Measurements from ENCODE around the gene SLC35E4.
"Not testable (repeated sequence)": the region's sequence is repeated elsewhere in the genome, so short reads cannot be mapped to it uniquely, and the experiment has no call there.

The SLC35E4 gene

GRCh38 chr22:30612789-30613188, 22.8 kb upstream of the SLC35E4 start:
- no peak for DNase-seq

DNA sequence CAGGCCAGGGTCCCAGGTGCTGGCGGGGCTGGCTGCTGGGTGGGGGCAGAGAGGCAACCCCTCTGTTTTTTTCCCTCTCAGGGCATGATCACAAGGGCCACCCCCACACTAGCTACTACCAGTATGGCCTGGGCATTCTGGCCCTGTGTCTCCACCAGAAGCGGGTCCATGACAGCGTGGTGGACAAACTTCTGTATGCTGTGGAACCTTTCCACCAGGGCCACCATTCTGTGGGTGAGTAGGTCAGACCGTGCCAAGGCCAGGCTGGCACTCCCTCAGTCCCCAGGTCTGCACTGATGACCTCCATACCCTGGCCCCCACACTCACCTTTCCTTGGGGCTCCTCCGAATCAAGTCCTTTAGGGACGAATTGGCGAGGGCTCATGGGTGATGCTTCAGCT, 21.3 kb upstream of the SLC35E4 start:
- DNase-seq: no peak

DNA sequence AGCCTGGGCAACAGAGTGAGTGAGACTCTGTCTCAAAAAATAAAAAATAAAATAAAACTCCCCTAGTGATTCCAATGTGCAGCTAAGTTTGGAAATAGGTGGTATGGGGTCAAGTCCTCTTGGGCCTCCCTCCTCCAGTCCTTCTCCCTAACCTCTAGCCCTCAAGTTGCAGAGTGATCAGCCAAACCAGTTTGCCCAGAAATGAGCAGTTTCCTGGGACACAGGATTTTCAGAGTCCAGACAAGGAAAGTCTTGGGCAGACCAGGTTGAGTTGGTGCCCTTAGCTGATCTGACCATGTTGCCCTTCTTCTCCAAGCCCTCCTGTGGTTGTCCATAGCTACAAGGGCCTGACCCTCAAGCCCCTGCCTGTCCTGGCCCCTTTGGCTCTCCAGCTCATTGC, 20.7 kb upstream of the SLC35E4 start:
- no peak for DNase-seq

DNA sequence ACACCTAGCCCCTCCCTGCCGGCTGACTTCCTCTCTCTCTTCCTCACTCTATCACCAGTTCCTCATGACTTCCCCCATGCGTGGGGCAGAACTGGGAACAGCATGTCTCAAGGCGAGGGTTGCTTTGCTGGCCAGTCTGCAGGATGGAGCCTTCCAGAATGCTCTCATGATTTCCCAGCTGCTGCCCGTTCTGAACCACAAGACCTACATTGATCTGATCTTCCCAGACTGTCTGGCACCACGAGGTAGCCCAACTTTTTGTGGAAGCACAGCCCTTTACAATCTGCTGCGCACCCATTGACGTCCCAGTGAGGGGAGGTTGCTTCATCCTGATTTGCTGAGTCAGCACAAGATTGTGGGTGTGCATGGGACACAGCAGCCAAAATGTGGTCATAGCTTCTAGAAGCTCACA, 20.0 kb upstream of the SLC35E4 start:
- no peak for DNase-seq

- no peak for DNase-seq
Measured at GRCh38 chr22:30617819-30618218, 17.8 kb upstream of the SLC35E4 start.

DNA sequence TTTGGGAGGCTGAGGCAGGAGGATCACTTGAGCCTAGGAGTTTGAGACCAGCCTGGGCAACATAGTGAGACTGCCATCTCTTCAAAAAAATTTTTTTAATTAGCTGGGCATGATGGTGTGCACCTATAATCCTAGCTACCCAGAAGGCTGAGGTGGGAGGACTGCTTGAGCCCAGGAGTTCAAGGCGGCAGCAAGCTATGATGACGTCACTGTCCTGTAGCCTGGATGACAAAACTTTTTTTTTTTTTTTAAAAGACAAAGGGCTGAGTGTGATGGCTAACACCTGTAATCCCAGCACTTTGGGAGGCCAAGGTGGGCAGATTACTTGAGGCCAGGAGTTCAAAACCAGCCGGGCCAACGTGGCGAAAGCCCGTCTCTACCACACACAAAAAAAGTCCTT, 15.7 kb upstream of the SLC35E4 start:
- DNase-seq: not testable (repeated sequence)

DNA sequence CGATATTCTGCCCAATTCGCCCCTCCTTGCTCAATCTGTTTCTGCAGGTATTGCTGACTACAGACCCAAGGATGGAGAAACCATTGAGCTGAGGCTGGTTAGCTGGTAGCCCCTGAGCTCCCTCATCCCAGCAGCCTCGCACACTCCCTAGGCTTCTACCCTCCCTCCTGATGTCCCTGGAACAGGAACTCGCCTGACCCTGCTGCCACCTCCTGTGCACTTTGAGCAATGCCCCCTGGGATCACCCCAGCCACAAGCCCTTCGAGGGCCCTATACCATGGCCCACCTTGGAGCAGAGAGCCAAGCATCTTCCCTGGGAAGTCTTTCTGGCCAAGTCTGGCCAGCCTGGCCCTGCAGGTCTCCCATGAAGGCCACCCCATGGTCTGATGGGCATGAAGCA, 9.2 kb upstream of the SLC35E4 start:
- no peak for DNase-seq

DNA sequence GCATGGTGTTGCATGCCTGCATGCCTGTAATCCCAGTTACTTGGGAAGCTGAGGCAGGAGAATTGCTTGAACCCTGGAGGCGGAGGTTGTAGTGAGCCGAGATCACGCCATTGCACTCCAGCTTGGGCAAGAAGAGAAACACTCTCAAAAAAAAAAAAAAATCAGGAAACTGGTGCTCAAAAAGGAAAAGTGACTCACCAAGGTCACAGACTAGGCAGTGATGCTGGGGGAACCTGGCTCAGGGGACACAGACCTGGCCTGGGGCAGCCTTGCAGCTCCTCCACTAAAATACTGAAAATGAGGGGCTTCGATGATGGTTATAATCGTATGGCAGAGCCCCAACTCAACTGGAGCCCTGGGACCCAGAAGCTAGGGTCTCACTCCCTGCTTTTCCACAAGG, 8.1 kb upstream of the SLC35E4 start:
- no peak for DNase-seq

DNA sequence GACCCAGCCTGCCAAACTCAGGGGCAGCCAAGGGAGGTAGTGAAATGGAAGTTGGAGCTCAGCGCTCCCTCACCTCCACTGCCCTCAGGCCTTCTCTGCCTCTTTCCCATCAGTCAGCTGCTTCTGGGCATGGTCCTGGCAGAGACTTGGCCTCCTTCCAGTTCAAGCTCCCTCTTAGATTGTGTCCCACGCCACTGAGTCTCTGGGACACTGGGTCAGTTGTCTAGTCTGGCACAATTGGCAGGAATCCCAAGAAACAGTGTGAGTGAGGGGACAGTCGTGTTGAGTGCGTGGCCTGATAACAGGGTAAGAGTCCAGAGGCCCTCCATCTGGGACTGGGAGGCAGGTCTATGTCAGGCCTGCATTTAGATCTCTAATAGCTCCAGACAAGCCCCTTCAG, 7.1 kb upstream of the SLC35E4 start:
- peak; percentile 68 for DNase-seq

DNA sequence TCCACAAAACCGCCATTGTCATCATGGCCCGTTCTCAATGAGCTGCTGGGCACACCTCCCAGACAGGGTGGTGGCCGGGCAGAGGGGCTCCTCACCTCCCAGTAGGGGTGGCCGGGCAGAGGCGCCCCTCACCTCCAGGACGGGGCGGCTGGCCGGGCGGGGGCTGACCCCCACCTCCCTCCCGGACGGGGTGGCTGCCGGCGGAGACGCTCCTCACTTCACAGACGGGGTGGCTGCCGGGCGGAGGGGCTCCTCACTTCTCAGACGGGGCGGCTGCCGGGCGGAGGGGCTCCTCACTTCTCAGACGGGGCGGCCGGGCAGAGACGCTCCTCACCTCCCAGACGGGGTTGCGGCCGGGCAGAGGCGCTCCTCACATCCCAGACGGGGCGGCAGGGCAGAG, 4.1 kb upstream of the SLC35E4 start:
- DNase-seq: not testable (repeated sequence)

GRCh38 chr22:30634471-30635233, 929 bp upstream of the SLC35E4 start:
- peak; percentile 43 for DNase-seq

- DNase-seq: no peak
Measured at GRCh38 chr22:30636226-30637077, 871 bp downstream of the SLC35E4 start.

GRCh38 chr22:30637701-30638114, 2.1 kb downstream of the SLC35E4 start:
- DNase-seq: no peak

DNA sequence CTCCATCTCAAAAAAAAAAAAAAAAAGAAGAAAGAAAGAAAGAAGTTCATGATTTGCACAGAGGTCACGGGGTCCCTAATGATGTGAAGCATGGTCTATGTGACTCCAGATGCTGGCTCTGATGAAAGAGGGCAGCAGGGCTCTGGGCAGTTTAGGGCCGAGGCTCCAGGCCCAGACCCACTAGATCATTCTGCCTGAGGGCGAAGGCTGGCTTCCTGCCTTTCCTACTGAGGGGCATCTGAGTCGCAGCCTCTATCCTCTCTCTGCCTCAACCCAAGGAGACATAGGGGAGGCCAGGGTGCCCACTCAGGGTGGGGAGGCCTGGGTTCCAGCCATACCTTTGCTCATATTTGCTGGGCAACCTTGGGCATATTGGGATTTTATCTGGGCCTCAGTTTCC, 4.8 kb downstream of the SLC35E4 start:
- no peak for DNase-seq

GRCh38 chr22:30640839-30641430, 5.4 kb downstream of the SLC35E4 start:
- no peak for DNase-seq

- no peak for DNase-seq
Measured at GRCh38 chr22:30643055-30643875, 7.7 kb downstream of the SLC35E4 start.

DNA sequence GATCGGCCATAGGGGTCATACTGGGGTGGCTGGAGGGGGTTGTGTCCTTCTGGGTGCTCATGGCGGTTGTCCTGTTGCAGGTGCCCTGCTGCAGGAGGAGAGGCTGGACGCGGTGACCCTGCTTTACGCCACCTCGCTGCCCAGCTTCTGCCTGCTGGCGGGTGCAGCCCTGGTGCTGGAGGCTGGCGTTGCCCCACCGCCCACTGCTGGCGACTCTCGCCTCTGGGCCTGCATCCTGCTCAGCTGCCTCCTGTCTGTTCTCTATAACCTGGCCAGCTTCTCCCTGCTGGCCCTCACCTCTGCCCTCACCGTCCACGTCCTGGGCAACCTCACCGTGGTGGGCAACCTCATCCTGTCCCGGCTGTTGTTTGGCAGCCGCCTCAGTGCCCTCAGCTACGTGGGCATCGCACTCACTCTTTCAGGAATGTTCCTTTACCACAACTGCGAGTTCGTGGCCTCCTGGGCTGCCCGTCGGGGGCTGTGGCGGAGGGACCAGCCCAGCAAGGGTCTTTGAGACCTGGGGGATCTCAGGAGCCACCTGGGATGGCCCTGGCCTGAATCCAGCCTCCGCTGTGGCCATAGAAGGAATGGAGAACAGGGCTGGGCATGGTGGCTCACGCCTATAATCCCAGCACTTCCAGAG, 11.1 kb downstream of the SLC35E4 start:
- DNase-seq: no peak

DNA sequence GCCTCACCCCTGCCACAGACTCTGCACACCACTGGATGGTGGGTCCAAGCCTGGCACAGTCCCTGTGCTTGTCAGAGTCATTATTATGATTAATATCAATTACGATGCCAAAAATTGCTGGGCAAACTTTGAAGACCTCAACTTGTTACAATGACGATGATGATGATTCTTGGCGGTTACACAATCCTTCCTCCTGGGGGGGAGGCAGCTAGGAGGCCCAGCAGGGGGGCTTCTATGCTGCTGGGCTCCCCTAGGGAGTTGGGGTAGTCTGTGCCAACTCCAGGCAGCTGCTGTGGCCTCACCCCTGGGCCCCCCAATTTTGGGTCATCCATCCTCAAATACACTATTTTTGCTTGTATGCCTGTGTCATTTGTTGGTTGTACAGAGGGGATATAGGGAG, 12.0 kb downstream of the SLC35E4 start:
- no peak for DNase-seq

DNA sequence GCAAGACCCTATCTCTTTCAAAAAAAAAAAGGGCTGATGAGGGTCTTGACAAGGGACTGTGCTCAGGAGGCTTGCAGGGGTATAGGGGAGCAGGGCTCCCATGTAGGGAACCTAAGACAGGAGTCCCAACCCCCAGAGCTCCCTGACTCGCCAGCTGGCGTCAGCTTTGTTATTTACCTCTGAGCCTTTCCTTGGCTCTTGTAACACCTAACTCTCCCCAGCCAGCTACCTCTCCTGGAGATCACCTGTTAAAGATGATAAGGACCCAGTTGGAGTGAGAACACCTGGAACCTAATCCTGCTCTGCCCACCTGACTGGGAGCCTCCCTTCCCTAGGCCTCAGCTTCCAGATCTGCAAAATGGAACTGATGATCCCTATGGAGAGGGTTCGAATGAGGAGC, 13.2 kb downstream of the SLC35E4 start:
- no peak for DNase-seq

- DNase-seq: no peak
Measured at GRCh38 chr22:30649430-30650007, 13.9 kb downstream of the SLC35E4 start.

DNA sequence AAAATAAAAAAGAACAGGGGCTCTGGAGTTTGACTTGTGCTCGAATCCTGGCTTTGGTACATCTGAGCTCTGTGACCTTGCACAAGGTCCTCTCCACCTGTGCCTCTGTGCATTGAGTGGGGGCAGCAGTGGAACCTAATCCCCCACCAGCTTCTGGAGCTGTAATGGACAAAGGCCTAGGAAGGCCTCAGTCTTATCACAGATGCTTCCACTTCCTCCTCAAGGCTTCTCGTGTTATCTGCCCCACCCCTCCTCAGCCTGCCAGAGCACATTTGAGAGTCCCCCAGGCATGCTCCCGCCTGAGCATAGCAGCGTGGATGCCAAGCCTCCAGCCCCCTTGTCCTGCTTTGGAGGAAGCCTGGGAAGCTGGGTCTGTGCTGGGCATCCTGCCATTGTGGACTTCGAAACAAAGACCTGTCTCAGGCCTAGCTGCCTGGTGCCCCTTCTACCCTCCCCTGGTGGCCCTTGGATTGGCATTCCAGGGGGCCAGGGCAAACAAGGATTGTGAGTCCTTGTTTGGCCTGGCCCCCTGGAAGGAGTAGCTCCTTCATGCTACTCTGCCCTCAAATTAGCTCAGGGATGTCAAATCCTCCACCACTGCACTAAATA, 15.0 kb downstream of the SLC35E4 start:
- peak; percentile 49 for DNase-seq

DNA sequence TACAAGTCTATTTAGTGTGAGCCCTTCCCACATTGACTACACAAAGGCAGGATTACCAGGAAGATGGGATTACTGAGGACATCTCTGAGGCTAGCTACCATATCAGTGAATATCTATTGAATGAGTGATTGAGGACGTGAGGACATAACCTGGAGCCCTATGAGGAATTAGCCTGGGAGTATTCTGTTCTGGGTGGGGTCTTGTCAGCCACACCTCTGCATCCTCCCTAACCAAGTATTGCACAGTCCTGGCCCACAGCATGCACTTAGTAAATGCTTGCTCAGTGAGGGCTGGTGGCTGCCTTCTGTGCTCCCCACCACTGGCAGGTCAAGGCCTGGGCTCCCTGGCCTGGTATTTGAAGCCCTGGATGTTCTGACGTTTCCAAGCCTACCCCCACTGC, 17.3 kb downstream of the SLC35E4 start:
- no peak for DNase-seq

All from DMS79 treated with DMSO at 0.1 percent for 48 hours (cell line).